Epithelial cell of esophagus (primary cell): ENCODE results near the gene DNAH5.

ENCODE experiments used
- DNase-seq: peaks from one replicate; pipeline ENCODE4 v3.0.0; 2010; ENCODE audit warnings: low read depth
- H3K4me3 ChIP-seq: 2 replicates; pipeline ENCODE4 v1.5.1; 2011; ENCODE audit warnings: mild to moderate bottlenecking, low read length, control low read depth
- TF ChIP-seq, protein P1 (sequence below): IDR thresholded peaks from 2 replicates; pipeline ENCODE4 v1.5.1; 2011; ENCODE audit warnings: low read depth, mild to moderate bottlenecking, low read length, control low read depth, inconsistent platforms; ENCODE audit not compliant: insufficient read depth; ENCODE audit errors: missing control alignments

Gene DNAH5, protein sequence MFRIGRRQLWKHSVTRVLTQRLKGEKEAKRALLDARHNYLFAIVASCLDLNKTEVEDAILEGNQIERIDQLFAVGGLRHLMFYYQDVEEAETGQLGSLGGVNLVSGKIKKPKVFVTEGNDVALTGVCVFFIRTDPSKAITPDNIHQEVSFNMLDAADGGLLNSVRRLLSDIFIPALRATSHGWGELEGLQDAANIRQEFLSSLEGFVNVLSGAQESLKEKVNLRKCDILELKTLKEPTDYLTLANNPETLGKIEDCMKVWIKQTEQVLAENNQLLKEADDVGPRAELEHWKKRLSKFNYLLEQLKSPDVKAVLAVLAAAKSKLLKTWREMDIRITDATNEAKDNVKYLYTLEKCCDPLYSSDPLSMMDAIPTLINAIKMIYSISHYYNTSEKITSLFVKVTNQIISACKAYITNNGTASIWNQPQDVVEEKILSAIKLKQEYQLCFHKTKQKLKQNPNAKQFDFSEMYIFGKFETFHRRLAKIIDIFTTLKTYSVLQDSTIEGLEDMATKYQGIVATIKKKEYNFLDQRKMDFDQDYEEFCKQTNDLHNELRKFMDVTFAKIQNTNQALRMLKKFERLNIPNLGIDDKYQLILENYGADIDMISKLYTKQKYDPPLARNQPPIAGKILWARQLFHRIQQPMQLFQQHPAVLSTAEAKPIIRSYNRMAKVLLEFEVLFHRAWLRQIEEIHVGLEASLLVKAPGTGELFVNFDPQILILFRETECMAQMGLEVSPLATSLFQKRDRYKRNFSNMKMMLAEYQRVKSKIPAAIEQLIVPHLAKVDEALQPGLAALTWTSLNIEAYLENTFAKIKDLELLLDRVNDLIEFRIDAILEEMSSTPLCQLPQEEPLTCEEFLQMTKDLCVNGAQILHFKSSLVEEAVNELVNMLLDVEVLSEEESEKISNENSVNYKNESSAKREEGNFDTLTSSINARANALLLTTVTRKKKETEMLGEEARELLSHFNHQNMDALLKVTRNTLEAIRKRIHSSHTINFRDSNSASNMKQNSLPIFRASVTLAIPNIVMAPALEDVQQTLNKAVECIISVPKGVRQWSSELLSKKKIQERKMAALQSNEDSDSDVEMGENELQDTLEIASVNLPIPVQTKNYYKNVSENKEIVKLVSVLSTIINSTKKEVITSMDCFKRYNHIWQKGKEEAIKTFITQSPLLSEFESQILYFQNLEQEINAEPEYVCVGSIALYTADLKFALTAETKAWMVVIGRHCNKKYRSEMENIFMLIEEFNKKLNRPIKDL (N-terminal part only)

DNA sequence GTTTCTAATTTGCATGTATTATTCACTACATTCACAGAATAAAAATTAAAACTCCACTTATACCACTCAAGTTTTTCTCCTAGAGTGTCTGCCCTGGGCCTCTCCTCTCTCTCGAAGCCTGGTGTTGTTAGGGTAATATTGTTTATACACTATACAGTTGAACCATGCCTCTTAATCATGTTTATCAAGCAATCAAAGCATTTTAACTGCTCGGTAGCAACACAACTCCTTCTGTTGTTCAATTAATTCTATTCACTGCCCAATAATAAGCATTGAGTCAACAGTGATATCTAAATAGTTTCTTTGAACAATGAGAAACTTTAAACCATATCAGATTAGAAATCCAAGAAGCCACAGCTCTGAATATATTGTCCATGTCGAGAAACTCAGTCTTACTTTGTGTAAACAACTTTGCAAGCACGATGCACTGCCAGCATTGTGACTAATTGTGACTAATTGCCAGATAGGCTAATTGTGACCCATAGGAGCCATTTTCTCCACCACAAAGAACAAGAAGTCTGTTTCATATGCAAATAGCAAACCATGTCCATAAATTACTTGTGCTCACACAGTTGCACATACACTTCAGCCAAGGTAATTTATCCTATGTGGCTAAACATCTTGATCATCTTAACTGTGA, at the start of gene DNAH5:
DNAH5 (minus strand) TSS at position 129 of the 640 bp plus-strand sequence. CDS start 250 bp downstream, outside the sequence.
- TF ChIP-seq, protein P1, sequence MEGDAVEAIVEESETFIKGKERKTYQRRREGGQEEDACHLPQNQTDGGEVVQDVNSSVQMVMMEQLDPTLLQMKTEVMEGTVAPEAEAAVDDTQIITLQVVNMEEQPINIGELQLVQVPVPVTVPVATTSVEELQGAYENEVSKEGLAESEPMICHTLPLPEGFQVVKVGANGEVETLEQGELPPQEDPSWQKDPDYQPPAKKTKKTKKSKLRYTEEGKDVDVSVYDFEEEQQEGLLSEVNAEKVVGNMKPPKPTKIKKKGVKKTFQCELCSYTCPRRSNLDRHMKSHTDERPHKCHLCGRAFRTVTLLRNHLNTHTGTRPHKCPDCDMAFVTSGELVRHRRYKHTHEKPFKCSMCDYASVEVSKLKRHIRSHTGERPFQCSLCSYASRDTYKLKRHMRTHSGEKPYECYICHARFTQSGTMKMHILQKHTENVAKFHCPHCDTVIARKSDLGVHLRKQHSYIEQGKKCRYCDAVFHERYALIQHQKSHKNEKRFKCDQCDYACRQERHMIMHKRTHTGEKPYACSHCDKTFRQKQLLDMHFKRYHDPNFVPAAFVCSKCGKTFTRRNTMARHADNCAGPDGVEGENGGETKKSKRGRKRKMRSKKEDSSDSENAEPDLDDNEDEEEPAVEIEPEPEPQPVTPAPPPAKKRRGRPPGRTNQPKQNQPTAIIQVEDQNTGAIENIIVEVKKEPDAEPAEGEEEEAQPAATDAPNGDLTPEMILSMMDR: no peak
- DNase-seq: peak; percentile 88
- H3K4me3 ChIP-seq: no peak within 1 kb of the TSS

DNA sequence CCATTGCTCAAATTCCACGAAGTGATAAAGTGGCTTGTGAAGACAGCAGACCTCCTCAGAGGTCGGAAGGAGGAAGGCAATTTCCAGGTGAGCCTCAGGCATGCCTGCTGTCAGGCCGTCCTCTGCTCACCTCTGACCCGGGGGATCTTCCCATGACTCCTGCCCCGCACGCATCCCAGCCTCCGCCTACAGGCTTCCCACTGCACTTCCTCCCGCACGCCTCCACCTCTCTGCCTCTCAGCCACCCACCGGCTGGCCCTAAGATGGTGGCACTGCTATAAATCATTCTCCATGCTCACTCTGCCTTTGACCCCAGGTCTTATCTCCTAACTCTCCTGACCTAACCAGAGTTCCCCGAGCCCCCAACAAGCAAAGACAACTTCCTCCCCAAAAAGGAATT, 49.4 kb upstream of the DNAH5 start:
- TF ChIP-seq, protein P1: no peak
- H3K4me3 ChIP-seq: no peak overlapping the region
- no peak for DNase-seq

DNA sequence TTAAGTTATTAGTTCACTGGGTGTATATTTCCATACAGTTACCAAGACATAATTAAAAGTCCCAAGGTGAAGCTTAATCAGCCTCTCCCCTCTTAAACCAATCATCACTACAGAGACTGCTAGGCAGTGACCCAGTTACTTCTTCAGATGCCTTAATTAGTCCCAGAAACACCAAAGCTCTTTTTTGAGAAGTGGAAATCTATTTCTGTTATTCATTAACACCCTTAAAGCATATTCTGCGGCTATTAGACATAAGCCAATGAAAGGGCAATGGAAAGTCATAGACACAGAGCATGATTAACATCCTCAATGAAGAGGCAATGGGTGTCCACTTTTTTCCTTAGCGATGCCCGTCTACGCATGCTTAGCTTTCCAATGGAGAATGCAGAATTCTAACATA, 48.3 kb upstream of the DNAH5 start:
- TF ChIP-seq, protein P1: no peak
- no peak overlapping the region for H3K4me3 ChIP-seq

DNA sequence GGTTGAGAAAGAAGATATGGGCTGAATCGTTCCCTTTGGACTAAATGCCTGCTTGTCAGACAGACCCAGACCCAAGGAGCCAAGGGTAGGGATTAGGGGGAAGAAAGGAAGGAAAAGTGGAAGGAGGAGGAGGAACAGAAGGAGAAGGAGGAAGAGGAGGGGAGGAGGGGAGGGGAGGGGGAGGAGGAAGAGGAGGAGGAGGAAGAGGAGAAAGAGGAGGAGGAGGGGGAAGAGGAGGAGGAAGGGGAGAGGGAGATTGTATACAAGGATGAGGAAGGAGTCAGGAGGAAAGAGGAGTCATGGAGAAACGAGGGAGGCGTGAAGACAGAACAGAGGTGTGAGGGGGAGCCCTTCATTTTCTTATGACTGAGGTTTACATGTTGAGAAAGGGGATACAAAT, 46.9 kb upstream of the DNAH5 start:
- H3K4me3 ChIP-seq: no peak overlapping the region
- no peak for DNase-seq
- TF ChIP-seq, protein P1: no peak

More for the DNA sequence above, 48.3 kb upstream of the DNAH5 start:
- no peak for DNase-seq

DNA sequence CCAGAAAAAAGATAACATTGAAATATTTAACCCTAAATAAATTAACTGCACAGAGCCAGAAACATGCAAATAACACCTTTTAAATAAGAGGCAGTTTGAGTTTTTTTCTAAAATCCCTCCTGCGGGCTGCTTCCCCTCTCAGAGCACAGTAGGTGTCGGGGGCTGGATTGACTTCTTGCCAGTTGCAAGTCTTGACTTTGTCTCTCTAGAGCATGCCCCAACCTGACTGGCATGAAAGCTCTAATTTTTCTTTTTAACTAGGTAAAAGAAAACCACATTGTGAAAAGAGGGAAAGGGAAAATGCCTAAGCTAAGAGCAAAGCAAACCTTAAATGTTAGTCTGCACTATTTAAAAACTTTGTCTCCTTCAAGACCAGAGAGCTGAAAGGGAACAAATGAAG, 46.4 kb upstream of the DNAH5 start:
- TF ChIP-seq, protein P1: no peak
- no peak overlapping the region for H3K4me3 ChIP-seq
- peak; percentile 66 for DNase-seq

DNA sequence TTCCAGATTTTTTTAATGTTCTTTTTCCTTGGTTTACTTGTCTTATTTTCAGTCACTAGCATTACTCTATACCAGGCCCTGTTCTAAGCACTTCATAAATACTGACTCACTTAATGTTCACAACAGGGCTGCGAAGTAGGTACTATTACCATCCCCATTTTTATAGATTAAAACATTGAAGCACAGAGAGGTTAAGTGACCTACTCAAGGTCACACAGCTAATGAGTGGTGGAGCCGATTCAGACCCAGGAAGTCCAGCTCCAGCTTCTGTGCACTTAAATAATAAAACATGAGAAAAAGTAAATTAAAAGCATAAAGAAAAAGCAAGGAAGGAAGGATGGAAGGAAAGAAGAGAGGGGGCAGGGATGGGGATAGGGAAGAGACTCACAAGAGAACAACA, 45.3 kb upstream of the DNAH5 start:
- DNase-seq: no peak
- no peak overlapping the region for H3K4me3 ChIP-seq
- TF ChIP-seq, protein P1: no peak
